Measurements from ENCODE around the gene UBE2E2.

The UBE2E2 gene

GRCh38 chr3:23288286-23288685, 85.2 kb downstream of the UBE2E2 start:
- DNase-seq: no peak

- DNase-seq: no peak
Measured at GRCh38 chr3:23288715-23289114, 85.6 kb downstream of the UBE2E2 start.

GRCh38 chr3:23292432-23292831, 89.3 kb downstream of the UBE2E2 start:
- DNase-seq: no peak

- no peak for DNase-seq
Measured at GRCh38 chr3:23294770-23295387, 91.8 kb downstream of the UBE2E2 start.

- no peak for DNase-seq
Measured at GRCh38 chr3:23301819-23302218, 98.7 kb downstream of the UBE2E2 start.

GRCh38 chr3:23302271-23302670, 99.1 kb downstream of the UBE2E2 start:
- no peak for DNase-seq

GRCh38 chr3:23303601-23304217, 100.6 kb downstream of the UBE2E2 start:
- no peak for DNase-seq

- no peak for DNase-seq
Measured at GRCh38 chr3:23304424-23304823, 101.3 kb downstream of the UBE2E2 start.

GRCh38 chr3:23308986-23309625, 106.0 kb downstream of the UBE2E2 start:
- DNase-seq: no peak

GRCh38 chr3:23312866-23313265, 109.7 kb downstream of the UBE2E2 start:
- DNase-seq: no peak

- no peak for DNase-seq
Measured at GRCh38 chr3:23314981-23315762, 112.0 kb downstream of the UBE2E2 start.

- no peak for DNase-seq
Measured at GRCh38 chr3:23316924-23317323, 113.8 kb downstream of the UBE2E2 start.

GRCh38 chr3:23319366-23320312, 116.5 kb downstream of the UBE2E2 start:
- no peak for DNase-seq

GRCh38 chr3:23320586-23321570, 117.8 kb downstream of the UBE2E2 start:
- DNase-seq: no peak

- no peak for DNase-seq
Measured at GRCh38 chr3:23324745-23325144, 121.6 kb downstream of the UBE2E2 start.

- DNase-seq: no peak
Measured at GRCh38 chr3:23325466-23326065, 122.4 kb downstream of the UBE2E2 start.

- DNase-seq: no peak
Measured at GRCh38 chr3:23329471-23330105, 126.5 kb downstream of the UBE2E2 start.

GRCh38 chr3:23330568-23330967, 127.4 kb downstream of the UBE2E2 start:
- no peak for DNase-seq

- no peak for DNase-seq
Measured at GRCh38 chr3:23331141-23331935, 128.2 kb downstream of the UBE2E2 start.
